MCF 10A (cell line): ENCODE results near the gene PTEN. TPM values are rescaled to one million over a fixed set of nuclear protein-coding genes. Genes with fewer than 3 reads are reported as not detected.

Experiments used
- BruUV-seq: library from RNA; stranded (reverse); fragments of 400-500 nt; replicated peaks from 2 replicates; lab custom pipeline; 2021; lab: Mats Ljungman, UMichigan
- CTCF ChIA-PET: fragments of 300-600 bp; sonication (Branson Sonifier 250); formaldehyde crosslinking; extraction: SDS; loops from one replicate; lab custom pipeline; 2021; ENCODE audit warnings: antibody characterized with exemption, inconsistent platforms; lab: Yijun Ruan, JAX
- POLR2A ChIA-PET: fragments of 300-600, 350-650 bp; sonication (Branson Sonifier 250); formaldehyde crosslinking; extraction: SDS; loops from one replicate; lab custom pipeline; 2020; ENCODE audit warnings: antibody characterized with exemption, inconsistent platforms; lab: Yijun Ruan, JAX
- DNase-seq: peaks from one replicate; pipeline ENCODE4 v3.0.0-alpha.2; 2018; ENCODE audit not compliant: unreplicated experiment
- H3K27ac Mint-ChIP-seq: one replicate; pipeline ENCODE4 v1.8.0; 2022; ENCODE audit warnings: mild to moderate bottlenecking, low read depth, mixed read lengths; ENCODE audit not compliant: unreplicated experiment
- H3K27me3 Mint-ChIP-seq: one replicate; pipeline ENCODE4 v1.8.0; 2022; ENCODE audit warnings: mixed read lengths; ENCODE audit not compliant: insufficient read depth, unreplicated experiment
- H3K36me3 Mint-ChIP-seq: one replicate; pipeline ENCODE4 v1.8.0; 2022; ENCODE audit warnings: mild to moderate bottlenecking, moderate library complexity, mixed read lengths; ENCODE audit not compliant: insufficient read depth, unreplicated experiment
- H3K4me1 Mint-ChIP-seq: one replicate; pipeline ENCODE4 v1.8.0; 2022; ENCODE audit warnings: mixed read lengths; ENCODE audit not compliant: insufficient read depth, unreplicated experiment
- H3K4me3 Mint-ChIP-seq: one replicate; pipeline ENCODE4 v1.8.0; 2022; ENCODE audit warnings: mild to moderate bottlenecking, moderate library complexity, mixed read lengths; ENCODE audit not compliant: unreplicated experiment
- H3K9me3 Mint-ChIP-seq: one replicate; pipeline ENCODE4 v1.8.0; 2022; ENCODE audit warnings: mixed read lengths; ENCODE audit not compliant: unreplicated experiment
- intact Hi-C: fragments of 100-400 bp; cut with micrococcal nuclease; formaldehyde crosslinking; loops from 2 replicates; pipeline ENCODE4 v1.14.1; 2022
- total RNA-seq: library from RNA; stranded (reverse); gene quantifications from 2 replicates; pipeline ENCODE4 v1.2.3, GENCODE V29; 2022
- TF ChIP-seq, protein P1 (sequence below): fragments of 200-600 bp; IDR thresholded peaks from one replicate; pipeline ENCODE4 v1.8.0; 2022; ENCODE audit warnings: antibody characterized with exemption, mild to moderate bottlenecking; ENCODE audit not compliant: unreplicated experiment

PTEN gene
- total RNA-seq, 1 experiment from 2014 or later = 64.1 TPM

DNA sequence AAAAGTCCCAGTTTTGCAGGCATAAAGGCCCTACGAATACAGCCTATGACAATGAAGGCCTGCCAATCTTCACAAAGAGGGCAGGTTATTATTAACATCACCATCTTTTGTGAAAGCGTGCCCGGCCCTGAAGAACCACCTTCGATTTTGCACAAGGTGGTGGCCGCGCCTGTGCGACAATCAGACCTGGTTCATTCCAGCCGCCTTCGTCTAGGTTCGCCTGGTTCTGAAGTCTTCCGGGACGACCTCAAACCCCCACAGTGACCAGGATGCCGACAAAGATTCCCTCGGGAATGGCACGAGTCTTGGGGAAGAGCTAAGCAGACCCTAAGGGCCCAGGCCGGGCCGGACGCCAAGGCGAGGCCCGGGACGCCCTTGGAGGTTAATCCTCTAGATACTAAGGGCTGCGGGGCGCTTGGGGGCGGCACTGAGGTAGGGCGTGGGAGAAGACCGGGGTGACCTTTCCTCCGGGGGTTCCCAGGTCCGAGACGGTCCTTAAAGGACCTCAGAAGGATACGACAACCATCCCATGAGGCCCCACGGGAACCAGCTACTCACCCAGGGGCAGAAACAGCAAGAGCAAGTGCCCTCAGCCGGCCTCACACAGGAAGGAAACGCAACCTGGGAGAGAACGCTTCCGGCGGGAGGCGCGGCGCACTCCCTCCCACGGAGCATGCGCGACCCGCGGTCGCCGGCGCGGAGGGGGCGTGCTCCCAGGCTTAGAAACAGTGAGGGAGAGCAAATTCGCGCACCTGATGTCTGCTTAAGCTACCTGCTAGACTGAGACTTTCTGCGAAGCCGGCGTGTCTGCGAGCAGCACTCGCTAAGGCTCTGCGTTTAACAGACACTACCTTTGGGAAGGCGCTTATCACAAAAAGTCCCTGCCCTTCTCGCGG is 45.6 kb upstream of the PTEN start, which contains the start of gene ATAD1:
Gene ATAD1 (minus strand): TSS at position 618 of the 896 bp plus-strand sequence. CDS start 3,627 bp downstream, outside the sequence.
- peak; percentile 89 for DNase-seq
- H3K9me3 Mint-ChIP-seq = no peaks in the 10 kb centered on the region
- H3K27ac Mint-ChIP-seq = peak within 1 kb of the TSS; percentile 79
- ChIA-PET POLR2A (interaction anchor here (0.6 to 4.6 kb wide), 33 partner anchors 10 to 1530 kb away, joined by 3 to 186 read pairs (median 4); partner anchors contain the start of genes ANKRD22, FAS, KLLN and PTEN), CTCF (interaction anchor here (0.6 to 4.4 kb wide), 12 partner anchors 11 to 706 kb away, joined by 3 to 17 read pairs (median 4); no protein-coding TSS in a partner anchor)
- peaks cover 17% of the 10 kb centered on the region for H3K4me1 Mint-ChIP-seq
- TSS peak; percentile 40 for BruUV-seq
- H3K27me3 Mint-ChIP-seq = no peaks in the 10 kb centered on the region
- intact Hi-C loops = loop anchor here (1.0 to 5.0 kb wide), 2 partner anchors 25 to 44 kb away; partner anchors contain the start of genes KLLN and PTEN
- H3K4me3 Mint-ChIP-seq = peak within 1 kb of the TSS; percentile 95
- TF ChIP-seq, protein P1, sequence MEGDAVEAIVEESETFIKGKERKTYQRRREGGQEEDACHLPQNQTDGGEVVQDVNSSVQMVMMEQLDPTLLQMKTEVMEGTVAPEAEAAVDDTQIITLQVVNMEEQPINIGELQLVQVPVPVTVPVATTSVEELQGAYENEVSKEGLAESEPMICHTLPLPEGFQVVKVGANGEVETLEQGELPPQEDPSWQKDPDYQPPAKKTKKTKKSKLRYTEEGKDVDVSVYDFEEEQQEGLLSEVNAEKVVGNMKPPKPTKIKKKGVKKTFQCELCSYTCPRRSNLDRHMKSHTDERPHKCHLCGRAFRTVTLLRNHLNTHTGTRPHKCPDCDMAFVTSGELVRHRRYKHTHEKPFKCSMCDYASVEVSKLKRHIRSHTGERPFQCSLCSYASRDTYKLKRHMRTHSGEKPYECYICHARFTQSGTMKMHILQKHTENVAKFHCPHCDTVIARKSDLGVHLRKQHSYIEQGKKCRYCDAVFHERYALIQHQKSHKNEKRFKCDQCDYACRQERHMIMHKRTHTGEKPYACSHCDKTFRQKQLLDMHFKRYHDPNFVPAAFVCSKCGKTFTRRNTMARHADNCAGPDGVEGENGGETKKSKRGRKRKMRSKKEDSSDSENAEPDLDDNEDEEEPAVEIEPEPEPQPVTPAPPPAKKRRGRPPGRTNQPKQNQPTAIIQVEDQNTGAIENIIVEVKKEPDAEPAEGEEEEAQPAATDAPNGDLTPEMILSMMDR = no peak
- peaks cover 18% of the 10 kb centered on the region for H3K36me3 Mint-ChIP-seq

DNA sequence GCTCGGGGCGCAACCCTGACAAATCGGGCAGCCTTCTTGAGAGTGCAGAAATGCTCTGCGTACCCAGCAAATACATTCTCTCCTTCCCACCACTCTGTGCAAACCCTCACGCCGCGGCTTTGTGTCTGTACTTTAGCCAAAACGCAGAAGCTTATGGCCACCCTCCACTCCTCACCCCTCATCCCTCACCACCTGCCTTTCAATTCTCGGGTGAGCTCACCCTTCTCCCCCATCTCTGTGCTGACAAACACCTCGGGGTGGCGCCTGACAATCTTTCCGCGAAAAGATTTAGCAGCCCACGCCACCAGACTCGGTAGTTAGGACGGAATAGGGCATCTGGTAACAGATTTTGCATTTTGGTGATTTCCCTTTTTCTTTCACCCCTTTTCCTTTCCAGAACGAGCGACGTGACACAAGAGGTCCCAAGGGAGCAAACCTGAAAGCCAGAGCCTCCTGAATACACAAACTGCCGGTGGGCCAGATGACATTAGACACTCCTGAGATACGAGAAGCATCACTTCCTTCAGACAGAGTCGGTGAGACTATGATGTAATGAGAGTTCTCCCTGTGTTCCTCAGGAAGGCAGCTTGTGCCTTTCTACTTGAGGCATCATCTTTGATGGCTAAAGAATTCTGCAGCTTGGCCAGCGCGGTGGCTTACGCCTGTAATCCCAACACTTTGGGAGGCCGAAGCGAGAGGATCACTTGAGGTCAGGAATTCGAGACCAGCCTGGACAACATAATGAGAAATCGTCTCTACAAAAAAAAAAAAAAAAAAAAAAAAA is 44.7 kb upstream of the PTEN start:
- Mint-ChIP-seq H3K9me3 (no peaks in the 10 kb centered on the region), H3K36me3 (peaks cover 13% of the 10 kb centered on the region), H3K27ac (peak overlapping the region; percentile 79), H3K4me1 (peaks cover 17% of the 10 kb centered on the region), H3K4me3 (peak overlapping the region; percentile 95), H3K27me3 (no peaks in the 10 kb centered on the region)
- TF ChIP-seq, protein P1 = peak; percentile 10
- ChIA-PET POLR2A (interaction anchor here (0.6 to 4.6 kb wide), 31 partner anchors 9 to 1529 kb away, joined by 3 to 186 read pairs (median 4); partner anchors contain the start of genes ANKRD22, FAS, KLLN and PTEN), CTCF (interaction anchor here (0.5 to 4.4 kb wide), 22 partner anchors 10 to 747 kb away, joined by 3 to 17 read pairs (median 4); no protein-coding TSS in a partner anchor)
- intact Hi-C loops = loop anchor here (1.0 to 5.0 kb wide), 2 partner anchors 25 to 44 kb away; partner anchors contain the start of genes KLLN and PTEN
- peak; percentile 49 for DNase-seq
- BruUV-seq = TSS peak; percentile 53

DNA sequence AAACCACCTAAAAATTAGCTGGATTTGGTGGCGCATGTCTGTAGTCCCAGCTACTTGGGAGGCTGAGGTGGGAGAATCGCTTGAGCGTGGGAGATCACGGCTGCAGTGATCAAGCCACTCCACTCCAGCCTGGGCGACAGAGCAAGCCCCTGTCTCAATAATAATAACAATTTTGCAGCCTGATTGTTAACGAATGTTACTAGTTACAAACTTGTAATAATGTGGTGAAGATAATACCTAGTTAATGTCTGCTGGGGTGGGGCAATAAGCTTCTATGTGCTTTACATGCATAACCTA is 44.2 kb upstream of the PTEN start:
- TF ChIP-seq, protein P1 = no peak
- intact Hi-C loops = loop anchor here (5.0 kb wide), 1 partner anchor 43 kb away; the partner anchor contains the start of genes KLLN and PTEN
- H3K4me3 Mint-ChIP-seq = peak overlapping the region; percentile 95
- no peak overlapping the region for H3K27ac Mint-ChIP-seq
- BruUV-seq = no TSS peak
- DNase-seq = no peak
- ChIA-PET CTCF (interaction anchor here (0.6 to 4.4 kb wide), 15 partner anchors 10 to 671 kb away, joined by 3 to 17 read pairs (median 3); no protein-coding TSS in a partner anchor), POLR2A (interaction anchor here (0.6 to 4.6 kb wide), 11 partner anchors 9 to 723 kb away, joined by 3 to 186 read pairs (median 15); partner anchors contain the start of genes KLLN and PTEN)
- no peaks in the 10 kb centered on the region for H3K27me3 Mint-ChIP-seq
- H3K9me3 Mint-ChIP-seq = no peaks in the 10 kb centered on the region
- H3K36me3 Mint-ChIP-seq = peaks cover 10% of the 10 kb centered on the region
- H3K4me1 Mint-ChIP-seq = peaks cover 17% of the 10 kb centered on the region
